Measurements from ENCODE around the gene NCKAP1.
"Not testable (repeated sequence)": the region's sequence is repeated elsewhere in the genome, so short reads cannot be mapped to it uniquely, and the experiment has no call there.

The NCKAP1 gene

DNA sequence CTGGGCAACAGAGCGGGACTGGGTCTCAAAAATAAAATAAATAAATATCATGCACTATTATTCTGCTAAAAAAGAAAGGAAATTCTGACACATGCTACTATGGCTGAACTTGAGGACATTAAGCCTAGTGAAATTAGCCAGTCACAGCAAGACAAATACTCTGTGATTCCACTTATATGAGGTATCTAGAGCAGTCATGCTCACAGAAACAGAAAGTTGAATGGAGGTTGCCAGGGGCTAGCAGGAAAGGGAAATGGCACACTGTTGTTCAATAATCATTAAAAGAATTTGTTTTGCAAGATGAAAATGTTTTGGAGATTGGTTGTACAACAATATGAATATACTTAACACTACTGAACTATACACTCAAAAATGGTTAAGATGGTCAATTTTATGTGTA, 60.8 kb downstream of the NCKAP1 start:
- ChIA-PET POLR2A (no interaction called here), CTCF (no interaction called here)
- no peak for TF ChIP-seq ZNF384 (IDR thresholded peaks at IDR 0.05)
- no peak for TF ChIP-seq LEF1 (IDR thresholded peaks at IDR 0.05; ENCODE audit: borderline replicate concordance)
- no peak for TF ChIP-seq ARNT (IDR thresholded peaks at IDR 0.05)
- no peak for TF ChIP-seq NFRKB (IDR thresholded peaks at IDR 0.05)
- TF ChIP-seq TARDBP (IDR thresholded peaks at IDR 0.05), result no peak
- TF ChIP-seq HDGF (IDR thresholded peaks at IDR 0.05; ENCODE audit: borderline replicate concordance), result no peak
- DNase-seq (ENCODE audit: extremely low spot score), result no peak

DNA sequence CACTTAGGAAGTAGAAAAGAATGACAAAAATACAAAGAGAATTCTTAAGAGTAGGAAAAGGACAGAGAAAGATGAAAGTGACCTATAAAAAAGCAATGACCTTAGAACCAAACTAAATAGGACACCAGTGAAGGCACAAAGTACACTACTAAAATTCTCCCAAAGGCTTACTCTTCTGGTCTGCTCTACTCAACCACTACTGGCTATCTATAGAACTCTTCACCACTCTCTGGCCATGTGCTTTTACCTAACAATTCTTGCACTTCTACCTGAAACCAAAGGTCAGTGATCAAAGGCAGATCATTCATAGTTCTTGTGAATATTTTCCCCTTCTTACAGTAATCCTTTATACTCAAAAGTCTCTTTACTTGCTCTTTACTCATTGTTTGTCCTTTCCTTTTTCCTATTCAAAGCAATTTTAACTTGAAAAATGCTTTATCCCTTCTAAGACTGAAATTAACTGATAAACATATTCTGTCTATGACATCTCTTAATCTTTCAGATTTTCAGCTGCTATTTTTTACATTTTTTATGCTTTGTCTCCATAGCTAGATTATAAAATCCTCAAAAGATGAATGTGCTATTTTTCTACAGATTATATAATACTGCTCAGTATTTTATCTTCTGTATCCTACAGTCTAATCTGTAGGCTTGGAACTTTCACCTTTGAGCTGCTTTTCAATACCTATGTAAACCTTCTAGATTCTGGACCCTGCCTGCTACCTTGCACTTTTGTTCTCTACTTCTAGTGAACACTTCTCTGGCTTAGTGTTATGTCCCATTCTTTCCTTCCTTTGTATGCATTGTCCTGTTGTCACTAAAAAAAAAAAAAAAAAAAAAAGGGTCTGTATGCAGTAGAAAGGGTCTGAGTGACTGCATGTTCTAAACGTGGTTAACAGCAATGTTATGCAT, 64.6 kb downstream of the NCKAP1 start:
- CTCF ChIA-PET, result interaction anchor here (0.6 kb wide), 1 partner anchor 20 kb away, joined by 3 read pairs; no protein-coding TSS in a partner anchor
- POLR2A ChIA-PET, result no interaction called here
- no peak for DNase-seq (ENCODE audit: extremely low spot score)
- TF ChIP-seq FOXM1 (IDR thresholded peaks at IDR 0.05; ENCODE audit: borderline replicate concordance) (no peak), ZNF384 (IDR thresholded peaks at IDR 0.05) (no peak), ARNT (IDR thresholded peaks at IDR 0.05) (no peak), SP1 (IDR thresholded peaks at IDR 0.05) (no peak), BHLHE40 (IDR thresholded peaks at IDR 0.05; ENCODE audit: borderline replicate concordance) (no peak), LEF1 (IDR thresholded peaks at IDR 0.05; ENCODE audit: borderline replicate concordance) (no peak), HDGF (IDR thresholded peaks at IDR 0.05; ENCODE audit: borderline replicate concordance) (no peak), L3MBTL2 (conservative IDR thresholded peaks at IDR 0.05) (no peak), ELF4 (IDR thresholded peaks at IDR 0.05) (no peak), FOXA1 (IDR thresholded peaks at IDR 0.05) (no peak), SUZ12 (IDR thresholded peaks at IDR 0.05) (no peak), CTBP1 (IDR thresholded peaks at IDR 0.05; ENCODE audit: borderline replicate concordance) (no peak), NFRKB (IDR thresholded peaks at IDR 0.05) (no peak), FOXK2 (IDR thresholded peaks at IDR 0.05) (no peak), TARDBP (IDR thresholded peaks at IDR 0.05) (no peak)
- TF ChIP-seq, protein P1, sequence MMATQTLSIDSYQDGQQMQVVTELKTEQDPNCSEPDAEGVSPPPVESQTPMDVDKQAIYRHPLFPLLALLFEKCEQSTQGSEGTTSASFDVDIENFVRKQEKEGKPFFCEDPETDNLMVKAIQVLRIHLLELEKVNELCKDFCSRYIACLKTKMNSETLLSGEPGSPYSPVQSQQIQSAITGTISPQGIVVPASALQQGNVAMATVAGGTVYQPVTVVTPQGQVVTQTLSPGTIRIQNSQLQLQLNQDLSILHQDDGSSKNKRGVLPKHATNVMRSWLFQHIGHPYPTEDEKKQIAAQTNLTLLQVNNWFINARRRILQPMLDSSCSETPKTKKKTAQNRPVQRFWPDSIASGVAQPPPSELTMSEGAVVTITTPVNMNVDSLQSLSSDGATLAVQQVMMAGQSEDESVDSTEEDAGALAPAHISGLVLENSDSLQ (IDR thresholded peaks at IDR 0.05), result no peak

DNA sequence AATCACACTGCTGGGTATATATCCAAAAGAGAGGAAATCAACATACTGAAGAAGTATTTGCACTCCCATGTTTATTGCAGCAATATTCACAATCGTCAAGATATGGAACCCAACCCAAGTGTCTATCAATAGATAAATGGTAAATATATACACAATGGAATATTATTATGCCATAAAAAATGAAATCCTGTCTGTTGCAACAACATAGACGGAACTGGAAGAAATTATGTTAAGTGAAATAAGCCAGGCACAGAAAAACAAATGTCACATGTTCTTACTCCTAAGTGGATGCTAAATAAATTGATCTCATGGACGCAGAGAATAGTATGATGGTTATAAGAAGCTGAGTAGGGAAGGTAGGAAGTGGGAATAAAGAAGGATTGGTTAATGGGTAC, 65.7 kb downstream of the NCKAP1 start:
- ChIA-PET CTCF (no interaction called here), POLR2A (no interaction called here)
- no peak for DNase-seq (ENCODE audit: extremely low spot score)
- no peak for TF ChIP-seq FOXM1 (IDR thresholded peaks at IDR 0.05; ENCODE audit: borderline replicate concordance)
- TF ChIP-seq, protein P1 (IDR thresholded peaks at IDR 0.05), result no peak
- TF ChIP-seq ARNT (IDR thresholded peaks at IDR 0.05), result no peak
- no peak for TF ChIP-seq CTBP1 (IDR thresholded peaks at IDR 0.05; ENCODE audit: borderline replicate concordance)
- no peak for TF ChIP-seq ZNF384 (IDR thresholded peaks at IDR 0.05)
- no peak for TF ChIP-seq TARDBP (IDR thresholded peaks at IDR 0.05)
- no peak for TF ChIP-seq FOXA1 (IDR thresholded peaks at IDR 0.05)
- TF ChIP-seq FOXK2 (IDR thresholded peaks at IDR 0.05), result no peak

DNA sequence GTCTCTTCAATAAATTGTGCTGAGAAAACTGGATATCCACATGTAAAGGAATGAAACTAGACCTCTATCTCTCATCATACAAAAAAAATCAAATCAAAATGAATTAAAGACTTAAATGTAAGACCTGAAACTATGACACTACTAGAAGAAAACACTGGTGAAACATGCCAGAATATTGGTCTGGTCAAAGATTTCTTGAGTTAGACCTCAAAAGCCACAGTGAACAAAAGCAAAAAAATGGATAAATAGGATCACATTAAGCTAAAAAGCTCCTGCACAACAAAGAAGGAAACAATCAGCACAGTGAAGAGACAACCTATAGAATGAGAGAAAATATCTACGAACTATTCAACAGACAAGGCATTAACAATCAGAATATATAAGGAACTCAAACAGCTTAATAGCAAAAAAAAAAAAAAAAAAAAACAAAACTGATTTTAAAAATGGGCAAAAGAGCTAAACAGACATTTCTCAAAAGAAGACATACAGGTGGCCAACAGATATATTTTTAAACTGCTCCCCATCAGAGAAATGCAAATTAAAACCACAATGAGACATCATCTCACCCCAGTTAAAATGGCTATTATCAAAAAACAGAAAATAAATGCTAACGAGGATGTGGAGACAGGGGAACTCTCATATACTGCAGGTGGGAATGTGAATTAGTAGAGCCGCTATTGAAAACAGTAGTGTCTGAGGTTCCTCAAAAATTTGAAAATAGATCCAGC, 66.3 kb downstream of the NCKAP1 start:
- ChIA-PET CTCF (no interaction called here), POLR2A (no interaction called here)
- TF ChIP-seq HDGF (IDR thresholded peaks at IDR 0.05; ENCODE audit: borderline replicate concordance) (no peak), ELF4 (IDR thresholded peaks at IDR 0.05) (no peak), NFRKB (IDR thresholded peaks at IDR 0.05) (no peak), CTBP1 (IDR thresholded peaks at IDR 0.05; ENCODE audit: borderline replicate concordance) (no peak), ZNF384 (IDR thresholded peaks at IDR 0.05) (no peak), FOXM1 (IDR thresholded peaks at IDR 0.05; ENCODE audit: borderline replicate concordance) (no peak)
- DNase-seq (ENCODE audit: extremely low spot score), result no peak

DNA sequence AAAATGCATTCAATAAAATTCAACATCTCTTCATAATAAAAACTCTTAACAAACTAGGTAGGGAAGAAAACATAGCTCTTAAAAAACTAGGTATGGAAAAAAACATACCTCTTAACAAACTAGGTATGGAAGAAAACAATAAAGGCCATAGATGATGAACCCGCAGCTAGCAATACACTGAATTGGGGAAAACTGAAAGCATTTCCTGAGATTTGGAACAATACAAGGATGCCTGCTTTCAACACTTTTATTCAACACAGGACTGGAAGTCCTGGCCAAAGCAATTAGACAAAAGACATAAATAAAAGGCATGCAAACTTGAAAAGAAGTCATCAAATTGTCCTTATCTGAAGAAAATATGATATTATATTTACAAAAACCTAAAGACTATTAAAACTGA, 67.8 kb downstream of the NCKAP1 start:
- POLR2A ChIA-PET, result no interaction called here
- CTCF ChIA-PET, result no interaction called here
- no peak for DNase-seq (ENCODE audit: extremely low spot score)
- TF ChIP-seq ZNF384 (IDR thresholded peaks at IDR 0.05) (no peak), SUZ12 (IDR thresholded peaks at IDR 0.05) (no peak)

DNA sequence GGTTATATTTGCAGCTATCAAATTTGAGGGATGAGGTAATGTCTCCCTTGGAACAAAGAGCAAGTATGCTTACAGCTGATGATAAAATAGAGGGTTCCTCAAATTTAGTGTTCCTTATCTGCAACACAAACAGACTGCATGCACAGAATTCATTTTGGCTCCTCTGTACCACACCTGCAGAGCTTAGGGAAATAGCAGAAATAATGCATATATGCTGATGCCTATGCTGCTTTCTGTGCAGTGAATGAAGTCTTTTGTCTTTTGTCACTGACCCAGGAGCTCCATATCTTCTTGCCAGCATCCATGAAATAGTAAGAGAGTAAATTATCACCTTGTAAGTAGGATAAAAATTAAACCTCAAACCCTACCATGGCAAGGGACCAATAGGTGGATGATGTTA, 69.8 kb downstream of the NCKAP1 start:
- POLR2A ChIA-PET, result no interaction called here
- CTCF ChIA-PET, result no interaction called here
- TF ChIP-seq NFRKB (IDR thresholded peaks at IDR 0.05) (no peak), ELF4 (IDR thresholded peaks at IDR 0.05) (no peak)
- no peak for DNase-seq (ENCODE audit: extremely low spot score)

DNA sequence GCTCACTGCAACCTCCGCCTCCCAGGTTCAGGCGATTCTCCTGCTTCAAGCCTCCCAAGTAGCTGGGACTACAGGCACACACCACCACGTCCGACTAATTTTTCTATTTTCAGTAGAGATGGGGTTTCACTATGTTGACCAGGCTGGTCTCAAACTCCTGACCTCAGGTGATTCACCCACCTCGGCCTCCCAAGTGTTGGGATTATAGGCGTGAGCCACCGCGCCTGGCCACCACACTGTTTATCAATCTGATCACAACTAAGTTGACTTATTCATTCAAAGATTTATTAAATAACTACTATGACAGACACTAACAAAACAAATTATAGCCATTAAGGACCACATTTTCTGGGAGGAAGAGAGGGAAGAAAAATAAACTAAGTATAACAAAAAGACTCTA, 71.9 kb downstream of the NCKAP1 start:
- DNase-seq (ENCODE audit: extremely low spot score); CTCF ChIA-PET; POLR2A ChIA-PET: not testable (repeated sequence)

DNA sequence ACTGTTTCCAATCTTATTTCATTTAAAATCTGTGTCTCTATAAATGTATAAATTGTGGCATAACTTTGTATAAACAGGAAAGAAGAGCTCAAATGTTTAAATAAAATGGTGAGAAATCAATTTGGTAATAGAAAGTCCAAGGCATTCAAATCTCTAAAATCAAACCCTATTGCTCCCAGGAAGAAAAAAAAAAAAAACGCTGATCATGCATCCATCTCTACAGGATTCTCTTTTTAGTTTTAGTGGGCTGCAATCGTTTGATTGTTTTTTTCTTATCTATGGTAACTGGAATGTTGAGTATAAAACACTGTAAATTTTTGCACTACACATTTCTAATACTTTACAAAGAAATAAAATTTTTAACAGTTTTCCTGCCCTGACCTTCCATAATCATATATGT, 75.6 kb downstream of the NCKAP1 start:
- no peak for TF ChIP-seq ARNT (IDR thresholded peaks at IDR 0.05)
- TF ChIP-seq CTBP1 (IDR thresholded peaks at IDR 0.05; ENCODE audit: borderline replicate concordance), result no peak
- TF ChIP-seq SUZ12 (IDR thresholded peaks at IDR 0.05), result no peak
- TF ChIP-seq TARDBP (IDR thresholded peaks at IDR 0.05), result no peak
- no peak for TF ChIP-seq SP1 (IDR thresholded peaks at IDR 0.05)
- TF ChIP-seq, protein P1 (IDR thresholded peaks at IDR 0.05), result no peak
- TF ChIP-seq FOXM1 (IDR thresholded peaks at IDR 0.05; ENCODE audit: borderline replicate concordance), result no peak
- TF ChIP-seq LEF1 (IDR thresholded peaks at IDR 0.05; ENCODE audit: borderline replicate concordance), result no peak
- no peak for DNase-seq (ENCODE audit: extremely low spot score)
- POLR2A ChIA-PET, result no interaction called here
- CTCF ChIA-PET, result no interaction called here

DNA sequence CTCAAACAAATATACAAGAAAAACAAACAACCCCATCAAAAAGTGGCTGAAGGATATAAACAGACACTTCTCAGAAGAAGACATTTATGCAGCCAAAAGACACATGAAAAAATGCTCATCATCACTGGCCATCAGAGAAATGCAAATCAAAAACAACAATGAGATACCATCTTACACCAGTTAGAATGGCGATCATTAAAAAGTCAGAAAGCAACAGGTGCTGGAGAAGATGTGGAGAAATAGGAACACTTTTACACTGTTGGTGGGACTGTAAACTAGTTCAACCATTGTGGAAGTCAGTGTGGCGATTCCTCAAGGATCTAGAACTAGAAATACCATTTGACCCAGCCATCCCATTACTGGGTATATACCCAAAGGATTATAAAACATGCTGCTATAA, 77.4 kb downstream of the NCKAP1 start:
- CTCF ChIA-PET; POLR2A ChIA-PET; DNase-seq (ENCODE audit: extremely low spot score): not testable (repeated sequence)
